Measurements from ENCODE around the gene POLK. TPM values are rescaled to one million over a fixed set of nuclear protein-coding genes. Genes with fewer than 3 reads are reported as not detected.
A peak's percentile ranks its signal among the peaks of the same experiment; 100 is the strongest.
"Not testable (repeated sequence)": the region's sequence is repeated elsewhere in the genome, so short reads cannot be mapped to it uniquely, and the experiment has no call there.

Gene POLK
- polyA plus RNA-seq, 3 donors from 2014 or later: 8.0 to 17.3 (median 11.7) TPM

- not testable (repeated sequence) for DNase-seq; H3K9me3 Mint-ChIP-seq; H3K4me3 Mint-ChIP-seq; H3K27ac Mint-ChIP-seq; H3K27me3 Mint-ChIP-seq (ENCODE audit: low read depth in 3 of 3)
- Mint-ChIP-seq H3K4me1 (peaks cover 27 to 49% of the 10 kb centered on the region in 2 donors), H3K36me3 (peaks cover 27 to 33% (median 33%) of the 10 kb centered on the region in 3 donors)
Measured at GRCh38 chr5:75489847-75490246, 21.8 kb upstream of the POLK start.

- peaks cover 26 to 33% (median 27%) of the 10 kb centered on the region in 3 donors for H3K36me3 Mint-ChIP-seq
- DNase-seq: no peak
- H3K4me3 Mint-ChIP-seq: no peak overlapping the region
- H3K4me1 Mint-ChIP-seq: peaks cover 13 to 32% of the 10 kb centered on the region in 2 donors
- H3K9me3 Mint-ChIP-seq: peaks cover 0 to 8% (median 1%) of the 10 kb centered on the region in 6 donors
- peaks cover 0 to 1% (median 0%) of the 10 kb centered on the region in 3 donors for H3K27me3 Mint-ChIP-seq (ENCODE audit: low read depth in 3 of 3)
- no peak overlapping the region for H3K27ac Mint-ChIP-seq
Measured at GRCh38 chr5:75491621-75492020, 20.1 kb upstream of the POLK start.

- Mint-ChIP-seq H3K27ac (no peak overlapping the region), H3K4me3 (no peak overlapping the region), H3K4me1 (peaks cover 2 to 34% of the 10 kb centered on the region in 2 donors), H3K27me3 (ENCODE audit: low read depth in 3 of 3) (peaks cover 0 to 1% (median 0%) of the 10 kb centered on the region in 3 donors), H3K9me3 (no peaks in the 10 kb centered on the region), H3K36me3 (peaks cover 14 to 44% (median 29%) of the 10 kb centered on the region in 3 donors)
- no peak for DNase-seq
Measured at GRCh38 chr5:75496026-75496425, 15.7 kb upstream of the POLK start.

- Mint-ChIP-seq H3K27ac (no peak overlapping the region), H3K36me3 (peaks cover 9 to 36% (median 24%) of the 10 kb centered on the region in 3 donors)
Measured at GRCh38 chr5:75498208-75498777, 13.4 kb upstream of the POLK start.

GRCh38 chr5:75498875-75499274 is 12.8 kb upstream of the POLK start:
- H3K4me3 Mint-ChIP-seq; DNase-seq; H3K27me3 Mint-ChIP-seq (ENCODE audit: low read depth in 3 of 3); H3K9me3 Mint-ChIP-seq: not testable (repeated sequence)
- peaks cover 2 to 41% of the 10 kb centered on the region in 2 donors for H3K4me1 Mint-ChIP-seq
- H3K27ac Mint-ChIP-seq: peak overlapping the region in 1 of 6 donors; percentile 33
- peaks cover 9 to 36% (median 21%) of the 10 kb centered on the region in 3 donors for H3K36me3 Mint-ChIP-seq

More at GRCh38 chr5:75498208-75498777, 13.4 kb upstream of the POLK start:
- H3K9me3 Mint-ChIP-seq: no peaks in the 10 kb centered on the region
- H3K4me1 Mint-ChIP-seq: peaks cover 2 to 42% of the 10 kb centered on the region in 2 donors
- no peak for DNase-seq
- no peak overlapping the region for H3K4me3 Mint-ChIP-seq
- no peaks in the 10 kb centered on the region for H3K27me3 Mint-ChIP-seq (ENCODE audit: low read depth in 3 of 3)

- not testable (repeated sequence) for H3K4me3 Mint-ChIP-seq; DNase-seq; H3K27me3 Mint-ChIP-seq (ENCODE audit: low read depth in 3 of 3); H3K27ac Mint-ChIP-seq; H3K9me3 Mint-ChIP-seq
- Mint-ChIP-seq H3K36me3 (peaks cover 0 to 14% (median 5%) of the 10 kb centered on the region in 3 donors), H3K4me1 (peaks cover 19 to 47% of the 10 kb centered on the region in 2 donors)
Measured at GRCh38 chr5:75505112-75505511, 6.6 kb upstream of the POLK start.

GRCh38 chr5:75507841-75508240 is 3.9 kb upstream of the POLK start:
- H3K27ac Mint-ChIP-seq: peak overlapping the region in 1 of 6 donors; percentile 8
- no peaks in the 10 kb centered on the region for H3K9me3 Mint-ChIP-seq
- H3K27me3 Mint-ChIP-seq (ENCODE audit: low read depth in 3 of 3): peaks cover 0 to 3% (median 0%) of the 10 kb centered on the region in 3 donors
- no peaks in the 10 kb centered on the region for H3K36me3 Mint-ChIP-seq
- DNase-seq: no peak
- H3K4me3 Mint-ChIP-seq: no peak overlapping the region
- H3K4me1 Mint-ChIP-seq: peaks cover 35 to 48% of the 10 kb centered on the region in 2 donors

GRCh38 chr5:75509546-75509945 is 2.1 kb upstream of the POLK start:
- H3K9me3 Mint-ChIP-seq: no peaks in the 10 kb centered on the region
- H3K27me3 Mint-ChIP-seq (ENCODE audit: low read depth in 3 of 3): peaks cover 0 to 3% (median 0%) of the 10 kb centered on the region in 3 donors
- peak overlapping the region; percentile 10 to 97 (median 95) for H3K4me3 Mint-ChIP-seq
- peaks cover 41 to 64% of the 10 kb centered on the region in 2 donors for H3K4me1 Mint-ChIP-seq
- H3K36me3 Mint-ChIP-seq: no peaks in the 10 kb centered on the region
- H3K27ac Mint-ChIP-seq: no peak overlapping the region
- DNase-seq: no peak

GRCh38 chr5:75509956-75510355 is 1.7 kb upstream of the POLK start:
- Mint-ChIP-seq H3K9me3 (no peaks in the 10 kb centered on the region), H3K36me3 (no peaks in the 10 kb centered on the region), H3K27me3 (ENCODE audit: low read depth in 3 of 3) (peaks cover 0 to 3% (median 0%) of the 10 kb centered on the region in 3 donors), H3K4me3 (peak overlapping the region; percentile 89 to 97 (median 95)), H3K27ac (peak overlapping the region in 4 of 6 donors; percentile 4 to 85 (median 28)), H3K4me1 (peaks cover 41 to 64% of the 10 kb centered on the region in 2 donors)
- no peak for DNase-seq

GRCh38 chr5:75510417-75510835 is 1.3 kb upstream of the POLK start:
- Mint-ChIP-seq H3K9me3 (no peaks in the 10 kb centered on the region), H3K4me1 (peaks cover 41 to 64% of the 10 kb centered on the region in 2 donors), H3K4me3 (peak overlapping the region; percentile 89 to 97 (median 95)), H3K27me3 (ENCODE audit: low read depth in 3 of 3) (peaks cover 0 to 3% (median 0%) of the 10 kb centered on the region in 3 donors), H3K27ac (peak overlapping the region; percentile 84 to 96 (median 86)), H3K36me3 (no peaks in the 10 kb centered on the region)
- peak in 1 of 3 donors; percentile 7 for DNase-seq

- H3K27ac Mint-ChIP-seq: peak overlapping the region; percentile 85 to 96 (median 92)
- peak overlapping the region; percentile 89 to 97 (median 95) for H3K4me3 Mint-ChIP-seq
- peaks cover 42 to 60% of the 10 kb centered on the region in 2 donors for H3K4me1 Mint-ChIP-seq
- peak; percentile 61 to 64 (median 62) for DNase-seq
- H3K9me3 Mint-ChIP-seq: no peaks in the 10 kb centered on the region
- H3K27me3 Mint-ChIP-seq (ENCODE audit: low read depth in 3 of 3): peaks cover 0 to 3% (median 0%) of the 10 kb centered on the region in 3 donors
- no peaks in the 10 kb centered on the region for H3K36me3 Mint-ChIP-seq
Measured at GRCh38 chr5:75510836-75511434, 756 bp upstream of the POLK start.

GRCh38 chr5:75512383-75513074 is 838 bp downstream of the POLK start:
- peaks cover 40 to 65% of the 10 kb centered on the region in 2 donors for H3K4me1 Mint-ChIP-seq
- peak overlapping the region; percentile 89 to 97 (median 95) for H3K4me3 Mint-ChIP-seq
- no peaks in the 10 kb centered on the region for H3K36me3 Mint-ChIP-seq
- H3K27ac Mint-ChIP-seq: peak overlapping the region; percentile 85 to 96 (median 92)
- no peaks in the 10 kb centered on the region for H3K9me3 Mint-ChIP-seq
- no peak for DNase-seq
- H3K27me3 Mint-ChIP-seq (ENCODE audit: low read depth in 3 of 3): peaks cover 0 to 3% (median 0%) of the 10 kb centered on the region in 3 donors

- Mint-ChIP-seq H3K9me3 (no peaks in the 10 kb centered on the region), H3K27ac (peak overlapping the region in 1 of 6 donors; percentile 0), H3K4me1 (peaks cover 34 to 66% of the 10 kb centered on the region in 2 donors), H3K27me3 (ENCODE audit: low read depth in 3 of 3) (peaks cover 0 to 3% (median 0%) of the 10 kb centered on the region in 3 donors), H3K36me3 (no peaks in the 10 kb centered on the region), H3K4me3 (no peak overlapping the region)
- no peak for DNase-seq
Measured at GRCh38 chr5:75513841-75514240, 2.1 kb downstream of the POLK start.

- peaks cover 0 to 3% (median 0%) of the 10 kb centered on the region in 3 donors for H3K27me3 Mint-ChIP-seq (ENCODE audit: low read depth in 3 of 3)
- H3K4me1 Mint-ChIP-seq: peaks cover 34 to 66% of the 10 kb centered on the region in 2 donors
- H3K9me3 Mint-ChIP-seq: no peaks in the 10 kb centered on the region
- H3K36me3 Mint-ChIP-seq: peaks cover 0 to 3% (median 0%) of the 10 kb centered on the region in 3 donors
- no peak for DNase-seq
- peak overlapping the region in 1 of 6 donors; percentile 0 for H3K27ac Mint-ChIP-seq
- H3K4me3 Mint-ChIP-seq: no peak overlapping the region
Measured at GRCh38 chr5:75514323-75514722, 2.6 kb downstream of the POLK start.
